ENCODE results near the gene PEAK1. TPM values are rescaled to one million over a fixed set of nuclear protein-coding genes. Genes with fewer than 3 reads are reported as not detected.

PEAK1 gene
- total RNA-seq, 1 experiment from 2014 or later, result 58.7 TPM

- ChIA-PET CTCF (no interaction called here), POLR2A (no interaction called here)
- Histone ChIP-seq H3K4me1 (ENCODE audit: control insufficient read depth, insufficient read depth, low read length) (no peaks in the 10 kb centered on the region), H3K36me3 (ENCODE audit: control insufficient read depth, insufficient read depth, low read length) (no peaks in the 10 kb centered on the region), H3K27ac (ENCODE audit: low read length) (no peak overlapping the region), H3K4me3 (ENCODE audit: low read depth in 2 of 2, low read length in 2 of 2) (no peak overlapping the region), H3K27me3 (ENCODE audit: control insufficient read depth, insufficient read depth, low read length) (no peaks in the 10 kb centered on the region), H3K9me3 (ENCODE audit: control insufficient read depth, insufficient read depth, low read depth, low read length) (no peaks in the 10 kb centered on the region)
- intact Hi-C loops (cut with micrococcal nuclease; ENCODE audit: unreplicated experiment), result no loop called here
- no peak for ATAC-seq
- in situ Hi-C loops (cut with HindIII; ENCODE audit: low pct_unique_long_range_greater_than_20kb, low sequenced_read_pairs), result no loop called here
- TF ChIP-seq, protein P1, sequence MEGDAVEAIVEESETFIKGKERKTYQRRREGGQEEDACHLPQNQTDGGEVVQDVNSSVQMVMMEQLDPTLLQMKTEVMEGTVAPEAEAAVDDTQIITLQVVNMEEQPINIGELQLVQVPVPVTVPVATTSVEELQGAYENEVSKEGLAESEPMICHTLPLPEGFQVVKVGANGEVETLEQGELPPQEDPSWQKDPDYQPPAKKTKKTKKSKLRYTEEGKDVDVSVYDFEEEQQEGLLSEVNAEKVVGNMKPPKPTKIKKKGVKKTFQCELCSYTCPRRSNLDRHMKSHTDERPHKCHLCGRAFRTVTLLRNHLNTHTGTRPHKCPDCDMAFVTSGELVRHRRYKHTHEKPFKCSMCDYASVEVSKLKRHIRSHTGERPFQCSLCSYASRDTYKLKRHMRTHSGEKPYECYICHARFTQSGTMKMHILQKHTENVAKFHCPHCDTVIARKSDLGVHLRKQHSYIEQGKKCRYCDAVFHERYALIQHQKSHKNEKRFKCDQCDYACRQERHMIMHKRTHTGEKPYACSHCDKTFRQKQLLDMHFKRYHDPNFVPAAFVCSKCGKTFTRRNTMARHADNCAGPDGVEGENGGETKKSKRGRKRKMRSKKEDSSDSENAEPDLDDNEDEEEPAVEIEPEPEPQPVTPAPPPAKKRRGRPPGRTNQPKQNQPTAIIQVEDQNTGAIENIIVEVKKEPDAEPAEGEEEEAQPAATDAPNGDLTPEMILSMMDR (IDR thresholded peaks at IDR 0.05), result no peak
- TF ChIP-seq SIN3A (IDR thresholded peaks at IDR 0.05; ENCODE audit: borderline replicate concordance, insufficient read depth, low read depth, low read length), result no peak
- TF ChIP-seq TCF7L2 (IDR thresholded peaks at IDR 0.05; ENCODE audit: low read depth, low read length), result no peak
- TF ChIP-seq, protein P2, sequence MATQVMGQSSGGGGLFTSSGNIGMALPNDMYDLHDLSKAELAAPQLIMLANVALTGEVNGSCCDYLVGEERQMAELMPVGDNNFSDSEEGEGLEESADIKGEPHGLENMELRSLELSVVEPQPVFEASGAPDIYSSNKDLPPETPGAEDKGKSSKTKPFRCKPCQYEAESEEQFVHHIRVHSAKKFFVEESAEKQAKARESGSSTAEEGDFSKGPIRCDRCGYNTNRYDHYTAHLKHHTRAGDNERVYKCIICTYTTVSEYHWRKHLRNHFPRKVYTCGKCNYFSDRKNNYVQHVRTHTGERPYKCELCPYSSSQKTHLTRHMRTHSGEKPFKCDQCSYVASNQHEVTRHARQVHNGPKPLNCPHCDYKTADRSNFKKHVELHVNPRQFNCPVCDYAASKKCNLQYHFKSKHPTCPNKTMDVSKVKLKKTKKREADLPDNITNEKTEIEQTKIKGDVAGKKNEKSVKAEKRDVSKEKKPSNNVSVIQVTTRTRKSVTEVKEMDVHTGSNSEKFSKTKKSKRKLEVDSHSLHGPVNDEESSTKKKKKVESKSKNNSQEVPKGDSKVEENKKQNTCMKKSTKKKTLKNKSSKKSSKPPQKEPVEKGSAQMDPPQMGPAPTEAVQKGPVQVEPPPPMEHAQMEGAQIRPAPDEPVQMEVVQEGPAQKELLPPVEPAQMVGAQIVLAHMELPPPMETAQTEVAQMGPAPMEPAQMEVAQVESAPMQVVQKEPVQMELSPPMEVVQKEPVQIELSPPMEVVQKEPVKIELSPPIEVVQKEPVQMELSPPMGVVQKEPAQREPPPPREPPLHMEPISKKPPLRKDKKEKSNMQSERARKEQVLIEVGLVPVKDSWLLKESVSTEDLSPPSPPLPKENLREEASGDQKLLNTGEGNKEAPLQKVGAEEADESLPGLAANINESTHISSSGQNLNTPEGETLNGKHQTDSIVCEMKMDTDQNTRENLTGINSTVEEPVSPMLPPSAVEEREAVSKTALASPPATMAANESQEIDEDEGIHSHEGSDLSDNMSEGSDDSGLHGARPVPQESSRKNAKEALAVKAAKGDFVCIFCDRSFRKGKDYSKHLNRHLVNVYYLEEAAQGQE (IDR thresholded peaks at IDR 0.05; ENCODE audit: insufficient read depth in 1 of 2, low read depth in 2 of 2, low read length in 1 of 2), result no peak
- no peak for TF ChIP-seq POLR2AphosphoS5 (IDR thresholded peaks at IDR 0.05; ENCODE audit: low read depth, low read length)
- BruUV-seq (replicated peaks), result no TSS peak
- DNase-seq (ENCODE audit: low read depth, low spot score), result no peak
Observed at GRCh38 chr15:77336006-77336405, 83.9 kb downstream of the PEAK1 start.

- intact Hi-C loops (cut with micrococcal nuclease; ENCODE audit: unreplicated experiment) (no loop called here), in situ Hi-C loops (cut with HindIII; ENCODE audit: low pct_unique_long_range_greater_than_20kb, low sequenced_read_pairs) (no loop called here)
- H3K27ac ChIP-seq (ENCODE audit: low read length), result no peak overlapping the region
Observed at GRCh38 chr15:77335298-77335697, 84.6 kb downstream of the PEAK1 start.

More at GRCh38 chr15:77335298-77335697, 84.6 kb downstream of the PEAK1 start:
- Histone ChIP-seq H3K4me1 (ENCODE audit: control insufficient read depth, insufficient read depth, low read length) (no peaks in the 10 kb centered on the region), H3K27me3 (ENCODE audit: control insufficient read depth, insufficient read depth, low read length) (no peaks in the 10 kb centered on the region), H3K9me3 (ENCODE audit: control insufficient read depth, insufficient read depth, low read depth, low read length) (no peaks in the 10 kb centered on the region), H3K4me3 (ENCODE audit: low read depth in 2 of 2, low read length in 2 of 2) (no peak overlapping the region), H3K36me3 (ENCODE audit: control insufficient read depth, insufficient read depth, low read length) (no peaks in the 10 kb centered on the region)
- ChIA-PET POLR2A (no interaction called here), CTCF (no interaction called here)
- DNase-seq (ENCODE audit: low read depth, low spot score) (no peak), ATAC-seq (no peak)
- no TSS peak for BruUV-seq (replicated peaks)
- TF ChIP-seq TCF7L2 (IDR thresholded peaks at IDR 0.05; ENCODE audit: low read depth, low read length), result no peak
- TF ChIP-seq, protein P1 (IDR thresholded peaks at IDR 0.05), result no peak
- TF ChIP-seq POLR2AphosphoS5 (IDR thresholded peaks at IDR 0.05; ENCODE audit: low read depth, low read length), result no peak
- TF ChIP-seq SIN3A (IDR thresholded peaks at IDR 0.05; ENCODE audit: borderline replicate concordance, insufficient read depth, low read depth, low read length), result no peak
- TF ChIP-seq, protein P2 (IDR thresholded peaks at IDR 0.05; ENCODE audit: insufficient read depth in 1 of 2, low read depth in 2 of 2, low read length in 1 of 2), result no peak
